ENCODE data around the gene CTNNBL1.

Gene CTNNBL1

DNA sequence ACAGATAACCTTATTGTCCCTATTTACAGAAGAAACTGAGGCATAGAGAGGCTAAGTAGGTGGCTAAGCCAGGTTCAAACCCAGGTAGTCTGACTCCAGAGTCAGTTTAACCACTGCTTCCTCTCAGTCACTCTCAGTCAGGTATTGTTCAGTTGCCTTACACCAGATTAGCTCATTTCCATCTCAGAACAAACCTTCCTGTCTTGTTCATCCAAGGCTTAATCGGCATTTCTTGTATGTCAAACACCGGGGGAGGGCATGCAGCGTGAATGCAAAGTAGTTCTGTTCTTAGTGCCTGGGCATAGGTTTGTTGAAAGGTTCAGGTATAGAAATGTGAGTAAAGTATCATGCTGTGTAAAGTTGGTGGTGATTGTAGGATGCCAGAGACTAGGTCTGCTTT lies 51.7 kb downstream of the CTNNBL1 start:
- no peak for TF ChIP-seq SPI1 (IDR thresholded peaks at IDR 0.05; ENCODE audit: low read depth, low read length)
- TF ChIP-seq TAF1 (IDR thresholded peaks at IDR 0.05; ENCODE audit: low read depth, low read length): no peak
- TF ChIP-seq POU2F2 (IDR thresholded peaks at IDR 0.05; ENCODE audit: low read depth, low read length): no peak
- TF ChIP-seq POLR2AphosphoS5 (IDR thresholded peaks at IDR 0.05; ENCODE audit: low read depth, low read length): no peak
- no peak for TF ChIP-seq POLR2A (IDR thresholded peaks at IDR 0.05; ENCODE audit: low read depth, low read length)
- no peak for TF ChIP-seq PAX5 (IDR thresholded peaks at IDR 0.05; ENCODE audit: insufficient read depth, low read length, severe bottlenecking)
- FAIRE-seq (peak; percentile 78), DNase-seq (ENCODE audit: insufficient read length, low spot score) (no peak)

DNA sequence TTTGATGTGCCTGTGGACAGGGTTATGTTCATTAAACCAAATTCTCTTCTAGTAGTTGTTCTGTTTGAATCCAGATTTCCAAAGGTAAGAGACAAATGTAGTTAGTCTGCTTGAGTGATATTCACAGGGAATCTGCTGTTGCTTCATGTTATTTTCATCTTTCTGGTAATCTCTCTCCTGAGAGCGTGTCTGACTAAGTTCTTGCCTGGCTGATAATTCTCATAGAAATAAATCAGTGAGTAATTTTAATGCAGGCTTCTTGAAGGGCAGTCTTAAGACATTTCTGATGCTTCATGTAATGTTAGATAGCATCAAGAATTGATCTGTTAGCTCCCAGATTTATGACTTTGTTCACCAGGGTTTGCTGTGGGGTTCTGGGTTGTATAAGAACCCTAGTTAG lies 54.2 kb downstream of the CTNNBL1 start:
- no peak for FAIRE-seq
- TF ChIP-seq POU2F2 (IDR thresholded peaks at IDR 0.05; ENCODE audit: low read depth, low read length): no peak
- no peak for TF ChIP-seq SPI1 (IDR thresholded peaks at IDR 0.05; ENCODE audit: low read depth, low read length)
- TF ChIP-seq PAX5 (IDR thresholded peaks at IDR 0.05; ENCODE audit: insufficient read depth, low read length, severe bottlenecking): no peak
- no peak for TF ChIP-seq POLR2A (IDR thresholded peaks at IDR 0.05; ENCODE audit: low read depth, low read length)
- no peak for TF ChIP-seq POLR2AphosphoS5 (IDR thresholded peaks at IDR 0.05; ENCODE audit: low read depth, low read length)
- no peak for TF ChIP-seq TAF1 (IDR thresholded peaks at IDR 0.05; ENCODE audit: low read depth, low read length)
- DNase-seq (ENCODE audit: insufficient read length, low spot score): no peak

DNA sequence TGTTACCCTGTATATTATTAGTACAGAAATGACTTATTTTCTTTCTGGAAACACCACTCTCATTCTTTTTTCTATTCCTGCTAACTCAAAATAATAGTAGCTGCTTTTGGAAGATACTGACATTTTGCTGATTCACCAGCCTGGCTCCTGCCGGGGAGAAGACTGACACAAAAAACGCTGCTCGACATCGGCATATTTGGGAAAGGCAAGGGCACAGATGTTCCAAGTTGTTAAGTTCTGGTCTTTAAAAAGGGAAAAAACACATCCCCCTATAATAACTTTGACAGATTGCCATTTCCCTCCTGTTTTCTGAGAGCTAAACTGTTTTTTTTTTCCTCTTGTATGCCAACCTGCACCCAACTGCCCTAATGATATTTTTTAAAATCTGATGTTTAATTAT lies 55.4 kb downstream of the CTNNBL1 start:
- DNase-seq (ENCODE audit: insufficient read length, low spot score): no peak
- TF ChIP-seq SPI1 (IDR thresholded peaks at IDR 0.05; ENCODE audit: low read depth, low read length): no peak
- no peak for TF ChIP-seq POU2F2 (IDR thresholded peaks at IDR 0.05; ENCODE audit: low read depth, low read length)
- TF ChIP-seq TAF1 (IDR thresholded peaks at IDR 0.05; ENCODE audit: low read depth, low read length): no peak
- TF ChIP-seq POLR2A (IDR thresholded peaks at IDR 0.05; ENCODE audit: low read depth, low read length): no peak
- no peak for TF ChIP-seq PAX5 (IDR thresholded peaks at IDR 0.05; ENCODE audit: insufficient read depth, low read length, severe bottlenecking)
- TF ChIP-seq POLR2AphosphoS5 (IDR thresholded peaks at IDR 0.05; ENCODE audit: low read depth, low read length): no peak

DNA sequence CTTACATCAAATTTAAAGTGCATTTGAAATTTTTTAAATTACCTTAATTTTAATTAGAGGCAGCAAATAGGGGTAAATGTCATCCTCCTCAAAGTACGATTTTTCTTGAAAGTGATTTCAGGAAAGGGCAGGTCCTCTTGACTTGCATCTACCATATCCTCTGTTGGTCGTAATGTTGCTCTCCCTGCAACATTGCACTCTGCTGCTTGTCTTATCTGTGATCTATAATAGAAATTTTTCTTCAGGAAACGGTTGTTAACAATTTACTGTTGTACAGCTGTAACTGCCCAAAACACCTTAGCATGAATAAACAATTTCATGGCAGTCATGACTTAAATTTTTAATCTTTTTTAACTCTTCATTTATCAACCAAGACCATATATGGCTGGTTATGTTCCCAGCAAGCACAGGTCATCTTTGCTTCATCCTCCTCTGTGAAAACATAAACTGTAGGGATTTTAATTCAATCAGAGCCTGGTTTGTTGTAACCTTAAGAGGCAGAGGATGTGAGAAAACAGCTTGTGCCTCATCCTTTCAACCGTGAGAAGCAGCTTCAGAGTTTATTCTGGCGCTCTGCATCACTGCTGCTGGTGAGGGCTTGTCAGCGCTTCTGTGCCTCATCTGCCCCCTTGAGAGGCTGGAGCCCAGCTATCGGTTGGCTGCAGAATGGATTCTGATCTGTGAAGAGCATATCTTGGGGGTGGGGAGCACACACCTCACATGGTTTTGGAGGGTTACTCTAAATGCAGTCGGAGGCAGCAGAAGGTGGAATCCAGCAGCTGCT lies 56.0 kb downstream of the CTNNBL1 start:
- FAIRE-seq: no peak
- DNase-seq (ENCODE audit: insufficient read length, low spot score): no peak
- TF ChIP-seq TAF1 (IDR thresholded peaks at IDR 0.05; ENCODE audit: low read depth, low read length) (no peak), POLR2A (IDR thresholded peaks at IDR 0.05; ENCODE audit: low read depth, low read length) (no peak), POLR2AphosphoS5 (IDR thresholded peaks at IDR 0.05; ENCODE audit: low read depth, low read length) (no peak), SPI1 (IDR thresholded peaks at IDR 0.05; ENCODE audit: low read depth, low read length) (no peak), POU2F2 (IDR thresholded peaks at IDR 0.05; ENCODE audit: low read depth, low read length) (no peak), PAX5 (IDR thresholded peaks at IDR 0.05; ENCODE audit: insufficient read depth, low read length, severe bottlenecking) (no peak)

More for the DNA sequence above, 55.4 kb downstream of the CTNNBL1 start:
- no peak for FAIRE-seq

DNA sequence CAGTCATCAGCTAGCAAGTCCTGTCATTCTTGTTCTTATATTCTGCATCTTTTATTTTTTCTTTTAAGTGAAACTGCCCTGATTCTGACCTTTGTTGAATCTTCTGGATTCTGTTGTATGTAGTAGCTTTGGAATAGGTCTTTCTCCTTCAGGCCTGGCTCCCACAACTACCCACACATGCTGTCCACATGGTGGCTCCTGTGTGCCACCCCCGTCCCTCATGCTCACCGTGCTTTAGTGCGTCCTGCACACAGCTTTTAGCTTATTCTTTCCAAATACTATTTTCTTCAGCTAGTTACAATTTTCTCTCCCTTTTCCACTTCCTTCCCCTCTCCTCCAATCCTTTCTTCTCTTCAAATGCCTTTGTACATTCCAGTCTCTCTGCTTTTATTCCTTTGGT lies 61.8 kb downstream of the CTNNBL1 start:
- TF ChIP-seq POU2F2 (IDR thresholded peaks at IDR 0.05; ENCODE audit: low read depth, low read length): no peak
- TF ChIP-seq POLR2AphosphoS5 (IDR thresholded peaks at IDR 0.05; ENCODE audit: low read depth, low read length): no peak
- TF ChIP-seq TAF1 (IDR thresholded peaks at IDR 0.05; ENCODE audit: low read depth, low read length): no peak
- TF ChIP-seq POLR2A (IDR thresholded peaks at IDR 0.05; ENCODE audit: low read depth, low read length): no peak
- DNase-seq (ENCODE audit: insufficient read length, low spot score): no peak
- no peak for FAIRE-seq

DNA sequence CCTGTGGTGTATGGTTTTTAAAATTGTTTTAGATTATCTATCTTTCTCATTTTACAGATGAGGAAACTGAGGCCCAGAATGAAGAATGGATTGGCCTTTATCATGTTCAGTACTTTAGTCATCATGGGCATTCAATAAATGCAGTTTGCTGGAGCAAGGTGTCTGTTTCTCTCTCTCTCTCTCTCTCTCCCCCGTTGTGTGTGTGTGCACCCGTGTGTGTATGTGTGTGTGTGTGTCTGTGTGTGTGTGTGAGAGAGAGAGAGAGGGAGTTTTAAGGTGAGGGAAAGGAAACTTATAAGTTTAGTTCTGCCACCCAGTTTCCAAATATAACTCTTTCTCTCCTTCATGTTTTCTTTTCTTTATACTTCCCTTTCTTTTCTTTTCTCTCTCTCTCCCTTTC lies 62.4 kb downstream of the CTNNBL1 start:
- no peak for FAIRE-seq
- no peak for TF ChIP-seq SPI1 (IDR thresholded peaks at IDR 0.05; ENCODE audit: low read depth, low read length)
- TF ChIP-seq POU2F2 (IDR thresholded peaks at IDR 0.05; ENCODE audit: low read depth, low read length): no peak
- TF ChIP-seq POLR2AphosphoS5 (IDR thresholded peaks at IDR 0.05; ENCODE audit: low read depth, low read length): no peak
- no peak for TF ChIP-seq POLR2A (IDR thresholded peaks at IDR 0.05; ENCODE audit: low read depth, low read length)
- no peak for TF ChIP-seq TAF1 (IDR thresholded peaks at IDR 0.05; ENCODE audit: low read depth, low read length)
- TF ChIP-seq PAX5 (IDR thresholded peaks at IDR 0.05; ENCODE audit: insufficient read depth, low read length, severe bottlenecking): no peak
- DNase-seq (ENCODE audit: insufficient read length, low spot score): no peak

DNA sequence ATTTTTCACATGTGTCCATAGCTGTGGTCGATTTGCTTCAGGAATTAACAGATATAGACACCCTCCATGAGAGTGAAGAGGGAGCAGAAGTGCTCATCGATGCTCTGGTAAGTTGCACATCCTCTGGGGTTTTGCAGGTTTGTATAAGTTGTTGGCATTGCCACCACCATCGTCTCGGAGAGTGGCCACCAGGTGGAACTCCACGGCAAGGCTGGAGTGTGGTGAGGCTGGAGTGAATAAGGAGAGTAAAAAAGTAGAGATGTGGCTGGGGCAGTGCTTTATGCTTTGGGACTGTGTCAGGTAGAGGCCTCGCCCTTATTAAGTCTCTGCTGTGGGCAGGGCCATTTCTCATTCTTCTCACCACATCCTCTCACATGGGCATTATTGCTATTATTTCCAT lies 63.7 kb downstream of the CTNNBL1 start:
- FAIRE-seq: no peak
- no peak for DNase-seq (ENCODE audit: insufficient read length, low spot score)
- no peak for TF ChIP-seq PAX5 (IDR thresholded peaks at IDR 0.05; ENCODE audit: insufficient read depth, low read length, severe bottlenecking)
- TF ChIP-seq POLR2AphosphoS5 (IDR thresholded peaks at IDR 0.05; ENCODE audit: low read depth, low read length): no peak
- no peak for TF ChIP-seq POU2F2 (IDR thresholded peaks at IDR 0.05; ENCODE audit: low read depth, low read length)
- TF ChIP-seq POLR2A (IDR thresholded peaks at IDR 0.05; ENCODE audit: low read depth, low read length): no peak
- TF ChIP-seq TAF1 (IDR thresholded peaks at IDR 0.05; ENCODE audit: low read depth, low read length): no peak
- no peak for TF ChIP-seq SPI1 (IDR thresholded peaks at IDR 0.05; ENCODE audit: low read depth, low read length)

DNA sequence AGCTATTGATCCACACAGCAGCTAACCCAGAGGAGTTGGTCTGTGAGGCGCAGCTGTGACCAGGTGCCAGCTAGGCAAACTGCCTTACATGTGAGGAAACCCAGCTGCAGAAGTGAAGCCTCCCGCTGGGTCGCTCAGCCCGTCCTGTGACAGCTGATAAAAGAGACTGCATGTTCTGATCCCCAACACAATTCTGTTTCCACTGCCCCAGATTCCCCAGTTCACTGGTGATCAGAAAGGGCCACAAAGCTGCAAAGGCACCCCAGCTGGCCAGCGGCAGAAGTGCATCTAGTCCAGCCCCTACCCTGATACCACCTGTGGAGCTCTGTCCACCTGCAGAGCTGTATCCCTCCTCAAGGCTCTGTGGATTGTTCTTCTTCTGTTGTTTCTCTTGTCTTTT lies 64.5 kb downstream of the CTNNBL1 start:
- DNase-seq (ENCODE audit: insufficient read length, low spot score) (no peak), FAIRE-seq (no peak)
- TF ChIP-seq POU2F2 (IDR thresholded peaks at IDR 0.05; ENCODE audit: low read depth, low read length): no peak
- TF ChIP-seq POLR2AphosphoS5 (IDR thresholded peaks at IDR 0.05; ENCODE audit: low read depth, low read length): no peak
- TF ChIP-seq POLR2A (IDR thresholded peaks at IDR 0.05; ENCODE audit: low read depth, low read length): no peak
- no peak for TF ChIP-seq SPI1 (IDR thresholded peaks at IDR 0.05; ENCODE audit: low read depth, low read length)
- TF ChIP-seq TAF1 (IDR thresholded peaks at IDR 0.05; ENCODE audit: low read depth, low read length): no peak
- TF ChIP-seq PAX5 (IDR thresholded peaks at IDR 0.05; ENCODE audit: insufficient read depth, low read length, severe bottlenecking): no peak

DNA sequence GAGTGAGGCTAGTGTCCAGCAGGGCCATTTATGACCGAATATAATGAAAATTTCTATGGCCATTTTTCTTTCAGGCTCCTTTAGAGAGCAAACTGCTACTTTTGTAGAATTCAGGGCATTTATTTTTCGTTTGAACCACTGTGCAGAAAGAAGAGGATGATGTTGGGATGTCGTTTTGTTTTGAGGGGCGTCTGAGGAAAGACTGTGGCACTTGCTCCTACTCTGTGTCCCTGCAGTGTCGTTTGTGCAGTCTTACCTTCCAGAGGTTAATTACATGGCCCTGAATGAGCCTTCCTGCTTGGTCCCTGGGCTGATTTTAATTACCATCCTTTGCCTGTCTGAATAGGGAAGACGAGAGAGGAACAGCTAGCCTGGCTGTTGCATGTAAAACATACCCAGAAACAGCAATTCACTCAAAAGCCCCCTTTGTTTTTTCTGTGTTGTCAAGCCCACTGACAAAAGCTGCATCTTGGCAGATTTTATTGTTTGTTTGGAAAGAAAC lies 65.3 kb downstream of the CTNNBL1 start:
- TF ChIP-seq POLR2AphosphoS5 (IDR thresholded peaks at IDR 0.05; ENCODE audit: low read depth, low read length) (no peak), POU2F2 (IDR thresholded peaks at IDR 0.05; ENCODE audit: low read depth, low read length) (no peak), SPI1 (IDR thresholded peaks at IDR 0.05; ENCODE audit: low read depth, low read length) (no peak), POLR2A (IDR thresholded peaks at IDR 0.05; ENCODE audit: low read depth, low read length) (no peak), PAX5 (IDR thresholded peaks at IDR 0.05; ENCODE audit: insufficient read depth, low read length, severe bottlenecking) (no peak), TAF1 (IDR thresholded peaks at IDR 0.05; ENCODE audit: low read depth, low read length) (no peak)
- DNase-seq (ENCODE audit: insufficient read length, low spot score) (no peak), FAIRE-seq (no peak)
